ENCODE results near the gene PCK1.

DNA sequence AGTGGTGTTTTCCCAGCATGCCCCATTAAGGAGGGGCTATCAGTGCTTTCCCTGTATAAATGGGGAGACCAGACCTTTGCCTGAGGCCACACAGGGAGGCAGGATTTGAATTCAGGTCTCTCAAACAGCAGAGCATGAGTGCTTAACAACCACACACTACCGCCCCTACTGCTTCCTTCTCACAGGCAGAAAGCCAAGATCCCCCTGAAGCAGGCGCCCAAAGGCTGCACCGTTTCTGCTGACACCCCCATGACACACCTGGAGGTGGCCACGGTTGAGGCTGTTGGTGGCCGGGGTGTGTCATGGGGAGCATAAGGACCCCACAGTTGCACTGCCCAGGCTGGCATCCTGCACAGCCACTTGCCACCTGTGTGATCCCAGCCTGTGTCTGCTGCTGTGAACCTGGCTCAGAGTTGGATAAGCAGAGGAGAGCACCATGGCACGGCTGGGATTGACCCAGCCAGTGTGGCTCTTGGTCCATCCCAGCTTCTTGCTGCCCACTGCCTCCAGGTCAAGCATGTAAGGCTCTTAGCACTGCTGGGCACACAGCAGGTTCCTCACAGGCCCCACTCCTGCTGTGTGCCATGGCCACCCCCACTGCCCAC is 28.3 kb downstream of the PCK1 start:
- TF ChIP-seq, protein P1, sequence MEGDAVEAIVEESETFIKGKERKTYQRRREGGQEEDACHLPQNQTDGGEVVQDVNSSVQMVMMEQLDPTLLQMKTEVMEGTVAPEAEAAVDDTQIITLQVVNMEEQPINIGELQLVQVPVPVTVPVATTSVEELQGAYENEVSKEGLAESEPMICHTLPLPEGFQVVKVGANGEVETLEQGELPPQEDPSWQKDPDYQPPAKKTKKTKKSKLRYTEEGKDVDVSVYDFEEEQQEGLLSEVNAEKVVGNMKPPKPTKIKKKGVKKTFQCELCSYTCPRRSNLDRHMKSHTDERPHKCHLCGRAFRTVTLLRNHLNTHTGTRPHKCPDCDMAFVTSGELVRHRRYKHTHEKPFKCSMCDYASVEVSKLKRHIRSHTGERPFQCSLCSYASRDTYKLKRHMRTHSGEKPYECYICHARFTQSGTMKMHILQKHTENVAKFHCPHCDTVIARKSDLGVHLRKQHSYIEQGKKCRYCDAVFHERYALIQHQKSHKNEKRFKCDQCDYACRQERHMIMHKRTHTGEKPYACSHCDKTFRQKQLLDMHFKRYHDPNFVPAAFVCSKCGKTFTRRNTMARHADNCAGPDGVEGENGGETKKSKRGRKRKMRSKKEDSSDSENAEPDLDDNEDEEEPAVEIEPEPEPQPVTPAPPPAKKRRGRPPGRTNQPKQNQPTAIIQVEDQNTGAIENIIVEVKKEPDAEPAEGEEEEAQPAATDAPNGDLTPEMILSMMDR (conservative IDR thresholded peaks at IDR 0.05 in 1 of 2, IDR thresholded peaks at IDR 0.05 in 1 of 2; ENCODE audit: extremely low read depth in 1 of 2, insufficient read depth in 1 of 2, low read depth in 1 of 2, low read length in 2 of 2): no peak
- TF ChIP-seq EZH2 (IDR thresholded peaks at IDR 0.05; ENCODE audit: borderline replicate concordance, low read length): no peak
